ENCODE measurements around the gene RAB9A.
"Not testable (repeated sequence)": the region's sequence is repeated elsewhere in the genome, so short reads cannot be mapped to it uniquely, and the experiment has no call there.

RAB9A gene

DNA sequence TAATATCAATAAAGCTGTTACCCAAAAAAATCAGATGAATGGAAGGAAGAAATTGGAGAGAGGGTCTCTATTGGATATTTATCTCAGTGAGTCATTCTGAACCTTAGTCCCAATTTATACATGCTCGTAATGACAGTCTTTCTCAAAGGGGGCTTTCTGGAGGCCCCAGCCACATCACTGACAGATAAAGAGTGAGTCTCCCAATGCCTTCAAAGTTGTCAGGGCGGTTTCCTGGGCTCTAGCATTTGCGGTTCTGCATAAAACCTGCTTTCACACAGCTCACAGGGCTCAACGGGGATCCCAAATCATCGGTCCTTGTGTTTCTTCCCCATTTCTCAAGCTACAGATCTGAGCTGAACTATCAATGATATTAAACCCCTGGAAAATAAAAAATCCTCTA lies 18.7 kb upstream of the RAB9A start:
- DNase-seq, result no peak

DNA sequence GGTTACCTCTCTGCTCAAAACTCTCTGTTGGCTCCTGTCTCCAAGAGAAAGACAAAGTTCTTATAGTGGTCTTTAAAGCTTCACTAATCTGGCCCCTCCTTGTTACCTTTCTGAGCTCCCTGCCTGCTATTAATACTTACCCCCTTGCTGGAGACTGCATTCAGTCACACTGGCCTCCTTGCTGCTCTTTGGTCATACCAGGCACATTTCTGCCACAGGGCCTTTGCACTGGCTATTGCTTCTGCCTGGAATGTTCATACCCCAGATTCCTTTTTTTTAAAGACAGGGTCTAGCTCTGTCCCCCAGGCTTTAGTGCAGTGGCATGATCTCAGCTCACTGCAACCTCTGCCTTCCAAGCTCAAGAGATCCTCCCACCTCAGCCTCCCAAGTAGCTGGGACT lies 15.9 kb upstream of the RAB9A start:
- no peak for DNase-seq

DNA sequence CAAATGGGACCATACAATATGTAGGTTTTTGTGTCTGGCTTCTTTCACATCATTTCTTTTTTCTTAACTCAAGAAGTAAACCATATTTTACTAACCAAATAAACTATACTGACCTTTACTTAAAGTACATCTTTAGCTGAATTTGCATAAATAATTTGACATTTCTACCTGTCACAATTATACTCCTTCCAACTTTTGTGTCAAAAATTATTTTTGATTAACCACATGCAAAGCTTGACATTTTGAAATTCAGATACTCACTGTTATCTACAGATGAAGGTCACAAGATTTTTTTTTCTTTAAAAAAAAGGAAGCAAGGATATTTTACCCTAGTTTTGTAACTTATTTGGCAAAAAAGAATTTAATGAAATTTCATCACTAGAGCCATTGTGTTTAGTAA lies 12.0 kb upstream of the RAB9A start:
- DNase-seq, result no peak

DNA sequence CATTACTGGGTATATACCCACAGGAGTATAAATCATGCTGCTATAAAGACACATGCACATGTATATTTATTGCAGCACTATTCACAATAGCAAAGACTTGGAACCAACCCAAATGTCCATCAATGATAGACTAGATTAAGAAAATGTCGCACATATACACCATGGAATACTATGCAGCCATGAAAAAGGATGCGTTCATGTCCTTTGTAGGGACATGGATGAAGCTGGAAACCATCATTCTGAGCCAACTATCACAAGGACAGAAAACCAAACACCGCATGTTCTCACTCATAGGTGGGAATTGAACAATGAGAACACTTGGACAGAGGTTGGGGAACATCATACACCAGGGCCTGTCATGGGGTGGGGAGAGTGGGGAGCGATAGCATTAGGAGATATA lies 9.2 kb upstream of the RAB9A start:
- not testable (repeated sequence) for DNase-seq

DNA sequence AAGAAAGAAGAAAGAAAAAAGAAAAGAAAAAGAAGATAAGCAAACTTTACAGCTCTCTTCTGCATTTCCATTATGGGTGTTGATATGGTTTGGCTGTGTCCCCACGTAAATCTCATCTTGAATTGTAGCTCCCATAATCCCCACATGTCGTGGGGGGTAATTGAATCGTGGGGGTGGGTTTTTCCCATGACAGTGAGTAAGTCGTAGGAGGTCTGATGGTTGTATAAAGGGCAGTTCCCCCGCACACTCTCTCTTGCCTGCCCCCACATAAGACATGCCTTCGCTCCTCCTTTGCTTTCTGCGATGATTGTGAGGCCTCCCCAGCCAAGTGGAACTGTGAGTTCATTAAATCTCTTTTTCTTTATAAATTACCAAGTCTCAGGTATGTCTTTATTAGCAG lies 7.3 kb upstream of the RAB9A start:
- no peak for DNase-seq

DNA sequence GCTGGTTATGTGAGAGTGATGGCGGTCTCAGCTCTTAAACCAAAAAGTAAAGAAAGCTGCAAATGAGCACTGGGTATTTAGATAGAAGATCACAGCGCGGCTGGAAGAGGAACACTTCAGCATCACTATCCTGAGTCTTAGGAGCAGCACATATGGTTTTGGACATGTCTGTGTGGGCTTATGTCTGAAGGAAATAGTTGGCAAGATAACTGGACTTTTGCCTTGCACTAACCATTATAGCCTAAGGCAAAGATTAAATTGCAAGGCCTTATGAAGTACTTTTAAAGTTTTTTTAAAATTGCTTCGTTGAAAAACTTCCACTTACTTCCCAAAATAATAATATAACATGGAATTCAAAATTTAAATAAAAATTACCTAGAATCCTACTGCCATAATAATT lies 4.6 kb upstream of the RAB9A start:
- no peak for DNase-seq

DNA sequence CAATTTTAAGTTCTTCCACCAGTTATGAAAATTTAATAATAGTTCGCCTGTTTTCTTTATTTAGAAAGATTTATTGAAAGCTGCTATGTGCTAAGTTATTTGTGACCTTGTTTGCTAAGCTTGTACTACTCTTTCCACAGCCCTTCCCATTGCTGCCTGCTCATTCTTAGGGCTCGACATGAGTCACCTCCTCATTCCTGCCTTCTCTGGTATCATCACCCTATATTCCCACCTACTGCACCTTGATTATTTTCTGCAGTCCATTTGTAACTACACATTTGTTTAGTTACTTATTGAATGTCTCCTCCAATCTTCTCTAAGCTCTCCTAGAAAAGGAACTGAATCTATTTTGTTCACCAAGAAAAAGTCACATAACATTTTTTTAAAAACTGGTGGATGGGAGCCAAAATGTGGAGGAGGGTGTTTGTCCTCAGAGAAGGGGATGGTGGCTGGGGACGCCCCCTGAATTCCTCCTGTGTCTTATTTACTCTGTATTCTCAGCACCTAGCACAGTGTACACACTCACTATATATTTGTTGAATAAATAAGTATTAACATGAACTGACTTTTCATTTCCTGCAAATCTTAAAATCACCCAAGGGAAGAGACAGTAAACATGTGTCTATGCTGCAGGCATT lies 3.7 kb upstream of the RAB9A start:
- no peak for DNase-seq

DNA sequence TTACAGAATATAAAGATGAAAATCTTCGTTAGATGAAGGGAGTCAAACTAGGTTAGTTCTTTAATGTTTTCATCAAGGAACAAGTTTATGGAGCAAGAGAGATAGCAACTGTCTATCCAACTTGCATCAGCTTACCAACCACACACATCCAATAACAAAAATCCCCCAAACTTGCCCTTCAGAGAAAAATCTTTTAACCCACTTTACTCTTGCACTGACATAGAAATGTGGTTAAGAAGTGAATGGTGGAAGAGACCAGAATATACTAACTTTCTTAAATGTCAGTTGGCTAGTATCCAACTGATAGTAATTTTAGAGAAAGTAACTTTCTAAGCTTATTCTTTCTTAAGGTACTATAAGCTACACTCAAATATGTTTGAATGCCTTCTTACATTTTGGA lies 1.7 kb upstream of the RAB9A start:
- DNase-seq, result no peak

DNA sequence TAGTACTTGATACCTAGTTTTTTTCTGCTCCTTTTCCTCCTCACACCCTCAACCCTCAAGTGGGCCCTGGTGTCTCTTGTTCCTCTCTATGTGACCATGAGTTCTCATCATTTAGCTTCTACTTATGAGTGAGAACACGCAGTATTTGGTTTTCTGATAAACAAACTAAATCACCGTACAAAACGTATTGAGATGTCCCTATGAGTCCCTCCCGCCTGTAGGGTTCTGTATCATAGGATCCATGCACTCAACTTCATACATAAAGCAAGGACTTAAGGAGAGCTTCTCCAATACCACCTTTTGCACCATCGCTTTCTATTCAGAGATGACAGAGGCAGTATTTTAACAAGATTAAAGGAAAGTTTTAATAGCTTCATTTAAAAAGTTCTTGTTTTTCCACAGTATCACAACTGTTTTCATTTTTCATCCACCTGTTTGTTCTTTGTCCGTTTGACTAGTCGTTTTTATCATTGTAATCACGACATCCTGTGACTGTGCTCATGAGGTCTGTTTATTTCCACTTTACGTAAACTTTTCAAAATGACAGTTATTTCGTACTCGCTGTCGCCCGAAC lies 457 bp upstream of the RAB9A start:
- no peak for DNase-seq

DNA sequence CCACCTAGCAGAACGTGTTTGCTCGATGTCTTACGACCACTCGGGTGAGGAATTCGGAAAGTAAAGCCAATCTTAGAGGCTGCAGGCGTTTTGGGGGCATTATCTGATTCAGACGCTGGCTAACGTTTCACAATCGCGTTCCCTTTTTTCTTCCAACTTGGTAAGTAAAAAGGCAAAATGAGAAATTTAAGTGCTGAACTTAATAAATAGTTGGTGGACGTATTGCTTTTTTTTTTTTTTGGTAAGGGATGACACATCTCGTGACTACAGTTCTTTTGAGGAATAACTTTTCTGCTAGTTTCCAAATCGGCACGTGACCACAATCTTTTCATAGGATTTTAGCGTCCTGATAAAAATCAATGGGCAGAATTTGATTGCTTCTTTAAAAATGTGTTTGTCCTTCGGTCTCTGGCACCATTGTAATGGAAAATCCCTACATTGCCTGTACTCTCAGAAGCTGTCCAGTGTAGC lies 848 bp downstream of the RAB9A start:
- DNase-seq, result no peak

DNA sequence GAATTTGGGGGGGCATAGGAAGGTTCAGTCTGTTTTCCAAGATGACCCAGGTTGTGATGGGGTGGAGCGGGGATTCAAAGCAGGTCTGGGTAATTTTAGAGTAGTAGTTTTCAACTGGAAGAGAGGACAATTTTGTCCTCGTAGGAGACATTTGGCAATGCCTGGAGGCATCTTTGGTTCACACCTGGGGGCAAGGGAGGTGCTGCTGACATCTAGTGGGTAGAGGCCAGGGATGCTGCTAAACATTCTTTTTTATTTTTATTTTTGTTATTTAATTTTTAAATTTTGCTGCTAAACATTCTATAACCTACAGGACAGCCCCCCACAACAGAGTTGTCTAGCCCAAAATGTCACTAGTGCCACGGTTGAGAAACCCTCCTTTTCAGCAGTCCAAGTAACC lies 1.9 kb downstream of the RAB9A start:
- DNase-seq, result no peak

DNA sequence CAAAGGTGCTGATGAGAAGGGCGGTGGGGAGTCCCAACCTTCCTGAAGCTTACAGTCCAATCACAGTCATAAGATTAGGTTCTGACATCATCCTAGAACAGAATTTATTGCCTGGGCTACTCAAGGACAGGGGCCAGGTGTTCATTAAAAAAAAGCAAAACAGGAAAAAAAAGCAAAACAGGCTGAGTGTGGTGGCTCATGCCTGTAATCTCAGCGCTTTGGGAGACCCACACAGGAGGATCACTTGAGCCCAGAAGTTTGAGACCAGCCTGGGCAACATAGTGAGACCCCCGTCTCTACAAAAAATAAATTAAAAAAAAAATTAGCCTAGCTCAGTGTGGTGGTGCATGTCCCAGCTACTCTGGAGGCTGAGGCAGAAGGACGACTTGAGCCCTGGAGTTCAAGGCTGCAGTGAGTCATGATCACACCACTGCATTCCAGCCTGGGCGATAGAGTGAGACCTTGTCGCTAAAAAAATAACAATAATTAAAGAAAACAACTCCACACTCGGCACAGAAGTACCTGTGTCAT lies 3.0 kb downstream of the RAB9A start:
- DNase-seq, result no peak

DNA sequence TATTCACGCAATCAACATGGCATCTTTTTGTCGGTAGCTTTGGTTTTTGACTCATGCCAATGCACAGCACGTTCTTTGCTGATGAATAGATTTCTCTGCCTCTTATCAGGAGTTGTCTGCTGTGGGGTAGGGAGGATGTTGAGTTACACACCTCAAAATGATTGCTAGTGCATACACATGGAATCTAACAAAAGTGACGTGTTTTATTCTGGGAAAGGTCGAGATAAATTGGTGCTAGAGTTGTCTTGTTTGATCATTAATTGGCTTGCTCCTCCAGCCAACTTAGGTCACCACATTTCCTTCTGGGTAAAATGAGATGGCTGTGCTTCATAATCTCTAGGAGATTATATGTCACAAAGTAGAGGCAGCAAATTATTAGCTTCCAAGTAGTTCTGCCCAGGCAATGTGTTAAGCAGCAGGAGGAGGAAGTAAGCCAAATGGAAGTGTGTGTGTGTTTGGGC lies 3.9 kb downstream of the RAB9A start:
- no peak for DNase-seq

DNA sequence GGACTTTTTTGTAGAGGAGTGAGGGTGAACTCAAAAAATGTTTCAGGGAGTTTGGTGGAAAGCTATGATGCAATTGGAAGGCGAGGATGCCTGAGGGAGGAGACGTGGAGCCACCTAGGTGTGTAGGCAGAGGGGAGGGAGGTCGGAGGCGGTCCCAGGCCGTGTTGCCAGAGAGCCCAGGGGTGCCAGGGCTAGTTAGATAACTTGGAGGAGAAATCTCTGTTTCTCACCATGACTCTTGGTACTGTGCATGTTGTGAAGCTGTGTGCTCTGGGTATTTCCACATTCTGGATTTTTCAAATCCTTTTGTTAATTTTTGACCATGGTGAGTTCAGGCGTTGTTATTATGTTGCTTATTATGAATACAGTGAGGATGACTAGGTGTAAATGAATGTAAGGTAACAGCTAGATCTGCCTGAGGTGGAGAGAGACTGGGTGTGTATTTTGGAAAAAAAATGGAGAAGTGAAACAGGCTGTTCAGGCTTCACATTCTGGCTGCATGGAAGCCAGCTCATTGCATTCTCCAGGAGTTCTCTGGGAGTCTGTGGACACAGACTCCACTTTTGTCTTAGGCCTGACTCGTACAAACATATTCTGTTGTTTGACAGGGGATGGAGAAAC lies 4.5 kb downstream of the RAB9A start:
- no peak for DNase-seq

DNA sequence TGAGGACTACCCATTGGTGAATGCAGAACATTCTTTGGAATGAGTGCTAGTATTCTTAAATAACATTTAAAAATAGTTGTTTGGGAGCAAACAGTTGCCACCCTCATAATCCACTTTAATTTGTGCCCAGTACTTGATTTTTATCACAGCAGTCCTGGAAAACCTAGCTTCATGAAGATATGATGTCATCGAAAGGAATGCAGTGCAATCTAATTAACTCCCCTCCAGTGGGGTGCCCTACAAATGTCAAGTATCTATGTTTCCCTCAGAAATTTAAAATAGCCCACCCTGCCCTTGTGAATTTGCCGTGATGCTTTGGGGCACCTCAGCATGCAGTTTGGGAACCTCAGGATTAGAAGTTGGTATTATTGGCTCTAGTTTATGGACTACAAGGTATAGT lies 5.4 kb downstream of the RAB9A start:
- no peak for DNase-seq

DNA sequence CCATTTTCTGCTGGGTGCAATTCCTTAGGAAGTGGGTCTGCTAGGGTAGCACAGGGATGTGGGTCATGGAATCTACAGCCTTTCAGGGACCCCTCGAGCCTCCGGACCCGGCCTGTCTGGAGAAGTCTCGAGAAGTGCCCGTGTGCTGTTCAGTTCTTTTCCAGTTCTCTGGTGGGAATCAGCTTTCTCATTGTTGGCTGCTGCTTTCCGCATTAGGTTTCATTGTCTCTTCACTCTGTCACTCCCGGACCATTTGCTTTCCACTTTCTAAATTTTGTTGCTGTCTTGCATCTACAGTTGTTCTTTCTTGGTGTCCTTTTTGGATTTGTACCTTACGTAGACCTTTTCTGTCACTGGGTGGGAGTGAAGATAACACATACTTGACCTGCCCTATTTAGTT lies 6.1 kb downstream of the RAB9A start:
- no peak for DNase-seq

DNA sequence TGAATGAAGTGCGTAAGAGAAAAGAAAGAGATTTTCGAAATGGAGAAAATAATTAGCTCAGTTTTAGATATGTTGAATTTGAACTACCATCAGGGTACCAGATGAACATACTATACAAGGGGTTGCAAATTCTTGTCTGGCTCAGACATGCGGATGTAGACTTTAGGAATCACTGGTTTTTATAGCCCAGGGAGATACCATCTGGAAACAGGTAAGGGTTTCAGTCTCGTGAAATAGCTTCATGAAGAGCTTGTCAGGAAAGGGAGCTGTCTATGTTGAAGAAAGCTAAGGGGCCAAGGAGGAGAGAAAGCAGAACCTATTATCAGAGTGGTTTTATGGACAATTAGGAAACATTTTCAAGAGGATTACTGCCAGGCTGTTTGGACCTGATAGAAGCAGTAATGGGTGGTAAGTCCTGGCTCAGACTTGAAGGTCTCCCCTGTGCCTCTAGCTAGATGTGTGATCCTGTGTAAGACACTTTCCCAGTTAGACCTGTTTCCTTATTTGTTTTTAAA lies 6.7 kb downstream of the RAB9A start:
- DNase-seq, result no peak

DNA sequence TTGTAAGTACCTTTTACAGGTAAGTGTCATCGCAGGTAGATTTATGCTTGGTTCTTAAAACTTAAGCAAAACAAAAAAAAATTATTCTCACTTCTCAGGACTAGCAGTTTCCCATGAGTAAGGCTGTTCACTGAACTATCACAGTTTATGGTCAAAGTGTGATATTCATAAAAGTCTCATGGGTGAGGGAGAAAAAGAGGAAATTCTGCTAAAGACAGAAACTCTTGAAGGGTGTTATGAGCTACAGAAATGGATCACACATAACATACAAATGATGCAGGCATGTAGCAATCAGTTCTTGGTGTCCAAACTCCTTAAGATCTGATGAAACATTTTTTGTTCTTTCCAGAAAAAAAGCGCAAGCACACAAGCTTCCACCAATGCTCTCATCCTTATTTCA lies 8.5 kb downstream of the RAB9A start:
- no peak for DNase-seq

DNA sequence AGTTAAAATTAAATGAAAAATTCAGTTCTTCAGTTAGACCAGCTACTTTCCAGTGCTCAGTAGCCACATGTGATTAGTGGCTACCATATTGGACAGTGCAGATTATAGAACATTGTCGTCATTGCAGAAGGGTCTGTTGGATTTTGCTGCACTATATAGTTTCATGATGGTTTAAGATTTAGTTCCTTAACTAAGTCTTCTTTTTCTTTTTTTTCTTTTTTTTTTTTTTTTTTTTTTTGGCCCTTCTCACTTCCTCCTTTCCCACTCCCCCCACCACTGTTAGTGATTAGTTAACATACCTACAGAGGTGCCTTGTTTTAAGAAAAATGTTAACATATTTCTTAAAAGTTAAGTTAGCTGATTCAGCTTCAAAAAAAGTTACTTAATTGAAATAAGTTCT lies 9.0 kb downstream of the RAB9A start:
- DNase-seq, result no peak

DNA sequence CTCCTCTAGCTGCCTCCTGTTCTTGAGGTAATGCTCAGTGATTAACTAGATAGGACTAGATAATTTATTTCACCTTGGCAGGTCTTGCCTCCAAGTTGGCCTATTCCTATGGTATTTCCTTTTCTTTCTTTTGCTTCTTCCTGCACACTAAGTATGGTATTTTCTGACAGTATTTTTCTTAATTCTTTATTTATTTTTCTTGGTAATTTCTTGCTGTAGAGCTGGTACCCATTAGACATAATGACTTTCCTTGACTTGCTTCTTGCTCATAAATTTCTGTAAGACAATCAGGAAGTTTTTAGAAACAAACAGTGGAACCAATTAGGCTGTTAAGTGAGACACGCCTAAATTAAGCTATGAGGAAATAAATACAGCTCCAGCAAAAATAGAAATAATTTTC lies 9.5 kb downstream of the RAB9A start:
- no peak for DNase-seq

DNA sequence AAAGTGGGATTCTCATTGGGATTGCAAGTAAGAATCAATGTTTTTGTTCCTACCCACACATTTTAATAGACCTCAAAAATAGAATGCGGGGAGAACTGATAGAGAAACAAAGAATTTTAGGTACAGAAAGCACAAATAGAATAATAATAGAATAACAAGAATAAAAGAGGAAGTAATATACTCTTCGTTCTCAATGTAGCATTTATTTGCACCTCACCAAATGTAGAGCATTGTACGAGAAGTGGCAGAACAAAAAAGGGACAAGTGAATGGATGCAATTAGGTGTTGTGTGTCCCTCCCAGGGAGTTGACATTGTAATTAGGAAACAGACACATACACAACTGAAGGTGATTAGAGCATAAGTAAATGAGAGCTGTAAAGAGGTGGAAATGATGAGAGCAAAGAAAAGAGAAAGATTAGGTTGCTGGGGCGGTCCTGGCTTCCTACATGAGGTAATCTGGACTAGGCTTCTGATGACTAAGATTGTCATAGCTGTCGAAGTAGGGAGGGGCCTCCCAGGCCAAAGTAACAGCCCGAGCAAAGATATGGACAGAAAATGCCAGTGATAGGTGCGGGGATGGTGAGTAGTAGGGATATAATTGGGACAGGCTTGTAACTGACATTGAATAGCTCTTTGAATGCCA lies 10.4 kb downstream of the RAB9A start:
- DNase-seq, result no peak

DNA sequence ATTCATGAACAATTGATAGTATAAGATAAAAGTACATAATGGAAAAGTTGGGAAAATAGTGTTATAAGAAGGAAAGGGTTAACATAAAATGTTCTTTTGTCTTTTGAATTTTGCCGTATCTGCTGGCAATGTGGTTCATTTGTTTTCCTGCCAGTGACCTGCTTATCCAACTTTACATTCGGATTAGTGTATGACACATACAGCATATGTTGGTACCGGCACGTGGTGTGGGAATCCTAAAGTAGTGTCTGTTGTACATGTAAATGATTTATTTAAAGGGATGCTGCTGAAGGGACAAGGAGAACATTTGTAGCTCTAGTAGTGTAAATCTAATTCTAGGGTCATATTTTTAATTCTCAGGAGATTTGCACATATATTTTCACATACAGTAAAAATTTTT lies 11.5 kb downstream of the RAB9A start:
- no peak for DNase-seq

DNA sequence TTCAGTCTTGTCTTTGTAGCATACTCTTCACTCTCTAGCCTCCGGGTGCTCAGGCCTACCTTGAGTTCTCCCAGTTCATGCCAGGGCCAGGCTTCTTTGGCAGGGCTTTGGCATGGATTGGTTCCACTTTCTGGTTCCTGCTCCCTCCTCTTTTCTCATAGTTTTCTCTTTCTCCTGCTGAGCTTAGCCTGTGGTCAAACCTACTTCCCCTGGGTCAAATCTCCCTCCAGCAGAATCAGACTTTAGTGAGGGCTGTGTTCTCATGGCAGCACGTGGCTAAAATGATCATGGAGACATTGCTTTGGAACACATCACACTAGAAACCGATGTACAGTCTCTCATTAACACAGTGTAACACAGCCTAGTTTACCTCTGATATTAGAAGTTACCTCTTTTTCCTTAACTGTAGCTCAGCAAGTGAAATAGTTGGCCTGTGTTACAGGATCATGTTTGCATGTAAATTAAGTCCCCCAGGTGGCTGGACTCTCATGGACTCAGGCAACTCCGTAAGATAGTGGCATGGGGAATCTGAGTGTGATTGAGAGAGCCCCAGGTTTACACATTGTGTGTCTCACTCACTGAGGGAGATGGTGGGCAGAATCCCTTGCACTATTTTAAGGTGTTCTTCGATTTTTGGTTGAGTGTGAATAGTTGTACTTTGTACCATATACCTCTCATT lies 13.3 kb downstream of the RAB9A start:
- DNase-seq, result no peak
